Thoracic aorta (tissue), 2 donors: ENCODE data around the gene AKAP6. TPM values are rescaled to one million over a fixed set of nuclear protein-coding genes. Genes with fewer than 3 reads are reported as not detected.

ENCODE experiments used
- ATAC-seq: fragments of 150-250 bp; one replicate; pipeline ENCODE4 v1.8.0; 2017; ENCODE audit warnings: low read depth; ENCODE audit not compliant: insufficient number of reproducible peaks, low FRiP score
- DNase-seq: peaks from one replicate; pipeline ENCODE4 v3.0.0-alpha.2; 2020; ENCODE audit warnings: low spot score
- H3K27ac ChIP-seq, 2 donors: fragments of 200-600 bp; sonication (generic); 1 replicate in 1 of 2; 2 replicates in 1 of 2; pipeline ENCODE4 v1.5.1; 2016; ENCODE audit warnings: mild to moderate bottlenecking in 2 of 2, moderate library complexity in 2 of 2
- H3K27me3 ChIP-seq: fragments of 200-600 bp; sonication (generic); replicated peaks from 2 replicates; pipeline ENCODE4 v1.6.0; 2016; ENCODE audit warnings: mild to moderate bottlenecking; ENCODE audit not compliant: insufficient read depth
- H3K36me3 ChIP-seq: fragments of 200-600 bp; sonication (generic); one replicate; pipeline ENCODE4 v1.5.1; 2016
- H3K4me1 ChIP-seq, 2 donors: fragments of 200-600 bp; sonication (generic); 1 replicate in 1 of 2; 2 replicates in 1 of 2; pipeline versions ENCODE4 v1.5.1 to v1.6.0; 2016; ENCODE audit warnings: low read depth in 2 of 2, mild to moderate bottlenecking in 1 of 2; ENCODE audit not compliant: control insufficient read depth in 1 of 2
- H3K4me3 ChIP-seq: fragments of 200-600 bp; sonication (generic); 2 replicates; pipeline ENCODE4 v1.5.1; 2016; ENCODE audit warnings: mild to moderate bottlenecking
- H3K9me3 ChIP-seq: fragments of 200-600 bp; sonication (generic); 2 replicates; pipeline ENCODE4 v1.5.1; 2016
- CTCF ChIP-seq: fragments of 200-600 bp; sonication (generic); IDR thresholded peaks from one replicate; pipeline ENCODE4 v1.5.1; 2019; ENCODE audit warnings: antibody characterized with exemption
- total RNA-seq, 2 donors: library from RNA; depleted of rRNA; stranded (reverse); fragments of >200 nt; gene quantifications; one replicate each; pipeline versions ENCODE4 v1.1.0 to v1.2.3, GENCODE V29; 2016

The AKAP6 gene
- total RNA-seq, 2 donors from 2014 or later = 78.9 to 104 TPM

- Histone ChIP-seq H3K27ac (peak overlapping the region in 1 of 2 donors; percentile 51), H3K36me3 (no peaks in the 10 kb centered on the region), H3K4me1 (peaks cover 31 to 91% of the 10 kb centered on the region in 2 donors), H3K4me3 (peak overlapping the region; percentile 58), H3K9me3 (no peaks in the 10 kb centered on the region), H3K27me3 (no peaks in the 10 kb centered on the region)
- DNase-seq (no peak), ATAC-seq (no peak)
- no peak for TF ChIP-seq CTCF
These were observed 168.2 kb downstream of the AKAP6 start for GRCh38 chr14:32497248-32497647.

GRCh38 chr14:32507029-32507984 lies 178.2 kb downstream of the AKAP6 start:
- H3K27ac ChIP-seq = peak overlapping the region; percentile 67 to 80
- no peaks in the 10 kb centered on the region for H3K36me3 ChIP-seq
- DNase-seq (no peak), ATAC-seq (no peak)
- no peak for TF ChIP-seq CTCF
- H3K27me3 ChIP-seq = no peaks in the 10 kb centered on the region
- no peaks in the 10 kb centered on the region for H3K9me3 ChIP-seq
- H3K4me1 ChIP-seq = peaks cover 16 to 40% of the 10 kb centered on the region in 2 donors
- H3K4me3 ChIP-seq = no peak overlapping the region

GRCh38 chr14:32508281-32508680 lies 179.2 kb downstream of the AKAP6 start:
- H3K27me3 ChIP-seq = no peaks in the 10 kb centered on the region
- peak overlapping the region; percentile 67 to 80 for H3K27ac ChIP-seq
- H3K4me3 ChIP-seq = no peak overlapping the region
- DNase-seq = no peak
- H3K4me1 ChIP-seq = peaks cover 23 to 43% of the 10 kb centered on the region in 2 donors
- TF ChIP-seq CTCF = no peak
- H3K9me3 ChIP-seq = no peaks in the 10 kb centered on the region
- H3K36me3 ChIP-seq = no peaks in the 10 kb centered on the region
- ATAC-seq = no peak

- H3K27me3 ChIP-seq = no peaks in the 10 kb centered on the region
- H3K9me3 ChIP-seq = no peaks in the 10 kb centered on the region
- H3K27ac ChIP-seq = peak overlapping the region; percentile 78 to 80
- peak overlapping the region; percentile 52 for H3K4me3 ChIP-seq
- TF ChIP-seq CTCF = no peak
- peaks cover 30 to 55% of the 10 kb centered on the region in 2 donors for H3K4me1 ChIP-seq
- no peaks in the 10 kb centered on the region for H3K36me3 ChIP-seq
- DNase-seq = peak; percentile 54
- peak; percentile 94 for ATAC-seq
These were observed 180.6 kb downstream of the AKAP6 start for GRCh38 chr14:32509632-32510187.

- no peaks in the 10 kb centered on the region for H3K36me3 ChIP-seq
- H3K27ac ChIP-seq = peak overlapping the region; percentile 58
- H3K4me1 ChIP-seq = peaks cover 30 to 57% of the 10 kb centered on the region in 2 donors
- no peaks in the 10 kb centered on the region for H3K27me3 ChIP-seq
- no peak for DNase-seq
- TF ChIP-seq CTCF = no peak
- no peak overlapping the region for H3K4me3 ChIP-seq
- H3K9me3 ChIP-seq = no peaks in the 10 kb centered on the region
- ATAC-seq = no peak
These were observed 181.7 kb downstream of the AKAP6 start for GRCh38 chr14:32510815-32511214.
